NOMO-1 (cell line): ENCODE measurements around the gene TMEM8B.
A peak's percentile ranks its signal among the peaks of the same experiment; 100 is the strongest.
"Not testable (repeated sequence)": the region's sequence is repeated elsewhere in the genome, so short reads cannot be mapped to it uniquely, and the experiment has no call there.

Experiments used
- DNase-seq, 2 experiments: peaks; one replicate each; lab custom pipeline; 2025; ENCODE audit not compliant: unreplicated experiment in 2 of 2; lab: John Stamatoyannopoulos, UW

TMEM8B gene

DNA sequence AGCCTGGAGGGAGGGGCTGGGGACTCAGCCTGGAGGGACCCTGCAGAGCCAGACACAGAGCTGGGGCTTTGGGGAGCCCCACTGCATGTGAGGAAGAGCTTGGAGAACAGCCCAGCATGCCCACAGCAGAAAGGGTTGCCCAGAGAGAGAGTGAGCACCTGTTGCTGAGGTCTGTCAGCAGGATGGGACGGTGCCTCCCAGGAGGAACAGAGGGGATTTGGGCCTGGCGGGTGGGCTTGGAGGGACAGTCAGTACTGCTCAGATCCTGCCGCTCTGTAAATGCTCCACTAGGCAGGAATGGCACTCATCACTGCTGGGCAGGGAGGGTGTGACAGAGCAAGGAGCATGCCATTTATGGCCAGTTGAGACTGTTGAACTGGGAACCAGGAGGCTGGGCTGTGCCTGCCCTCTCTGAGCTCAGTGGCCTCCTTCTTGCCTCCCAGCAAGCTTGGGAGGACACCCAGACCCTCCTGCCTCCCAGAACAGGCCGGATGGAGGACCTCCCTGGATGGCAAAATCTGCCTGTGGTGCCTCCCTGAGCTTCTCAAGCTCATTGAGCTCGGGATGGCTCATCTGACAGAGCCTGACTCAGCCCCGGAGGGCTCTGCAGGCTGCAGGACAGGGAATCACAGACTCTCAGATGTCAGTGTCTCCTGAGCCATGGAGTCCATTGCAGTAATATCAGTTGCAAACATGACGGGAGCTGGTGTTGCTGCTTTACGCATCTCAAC is 76.2 kb downstream of the TMEM8B start:
- no peak for DNase-seq

DNA sequence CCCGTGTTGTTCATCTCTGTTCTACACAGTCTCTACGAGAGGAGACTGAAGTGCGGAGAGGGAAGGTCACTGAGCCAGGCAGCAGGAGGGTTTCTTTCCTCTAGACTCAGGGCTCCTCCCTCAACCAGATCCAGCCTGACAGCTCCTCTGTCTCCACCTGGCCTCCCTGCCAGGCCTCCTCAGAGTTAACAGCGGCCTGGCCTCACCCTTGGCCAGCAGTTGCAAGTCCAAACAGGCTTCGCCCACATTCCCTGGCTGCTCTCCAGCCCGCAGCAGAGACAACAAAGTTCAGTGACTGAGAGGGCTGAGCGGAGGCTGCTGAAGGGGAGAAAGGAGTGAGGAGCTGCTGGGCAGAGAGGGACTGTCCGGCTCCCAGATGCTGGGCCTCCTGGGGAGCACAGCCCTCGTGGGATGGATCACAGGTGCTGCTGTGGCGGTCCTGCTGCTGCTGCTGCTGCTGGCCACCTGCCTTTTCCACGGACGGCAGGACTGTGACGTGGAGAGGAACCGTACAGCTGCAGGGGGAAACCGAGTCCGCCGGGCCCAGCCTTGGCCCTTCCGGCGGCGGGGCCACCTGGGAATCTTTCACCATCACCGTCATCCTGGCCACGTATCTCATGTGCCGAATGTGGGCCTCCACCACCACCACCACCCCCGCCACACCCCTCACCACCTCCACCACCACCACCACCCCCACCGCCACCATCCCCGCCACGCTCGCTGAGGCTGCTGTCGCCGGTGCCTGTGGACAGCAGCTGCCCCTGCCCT is 77.1 kb downstream of the TMEM8B start, which contains the start of gene HRCT1:
Gene HRCT1 (plus strand): TSS at position 291 of the 768 bp plus-strand sequence. CDS start 86 bp downstream, at position 377.
- DNase-seq, result no peak

DNA sequence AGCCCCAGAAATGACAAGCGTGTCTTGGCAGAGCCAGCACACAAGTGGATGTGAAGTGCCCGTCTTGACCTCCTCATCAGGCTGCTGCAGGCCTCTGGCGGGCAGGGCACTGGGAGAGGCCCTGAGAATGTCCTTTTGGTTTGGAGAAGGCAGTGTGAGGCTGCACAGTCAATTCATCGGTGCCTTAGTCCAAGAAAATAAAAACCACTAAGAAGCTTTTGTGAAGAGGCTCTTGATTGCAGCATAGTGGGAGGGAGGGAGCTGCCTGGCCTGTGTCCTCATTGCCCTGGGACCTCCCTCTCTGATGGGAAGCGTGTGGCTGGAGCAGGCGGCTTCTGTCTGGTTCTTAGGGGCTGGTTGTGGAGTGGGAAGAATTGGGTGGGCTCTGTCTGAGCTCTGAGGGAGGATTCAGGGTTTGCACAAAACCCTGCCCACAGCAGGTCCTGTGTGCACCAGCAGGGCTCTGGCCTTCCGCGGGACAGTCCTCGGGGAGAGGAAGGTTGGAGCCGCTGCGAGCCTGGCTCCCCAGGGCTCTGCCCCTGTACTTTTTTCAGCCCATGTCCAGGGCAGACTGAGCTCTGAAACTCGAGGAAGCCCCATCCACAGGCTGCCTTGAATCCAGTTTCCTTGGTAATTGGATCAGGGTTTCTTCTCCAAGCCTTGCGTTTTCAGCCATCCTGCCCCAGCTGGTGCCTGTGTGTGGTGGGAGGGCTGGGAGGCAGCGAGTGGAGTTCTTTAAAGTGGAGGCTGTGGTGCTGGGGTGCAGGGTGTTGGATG is 78.1 kb downstream of the TMEM8B start:
- no peak for DNase-seq

DNA sequence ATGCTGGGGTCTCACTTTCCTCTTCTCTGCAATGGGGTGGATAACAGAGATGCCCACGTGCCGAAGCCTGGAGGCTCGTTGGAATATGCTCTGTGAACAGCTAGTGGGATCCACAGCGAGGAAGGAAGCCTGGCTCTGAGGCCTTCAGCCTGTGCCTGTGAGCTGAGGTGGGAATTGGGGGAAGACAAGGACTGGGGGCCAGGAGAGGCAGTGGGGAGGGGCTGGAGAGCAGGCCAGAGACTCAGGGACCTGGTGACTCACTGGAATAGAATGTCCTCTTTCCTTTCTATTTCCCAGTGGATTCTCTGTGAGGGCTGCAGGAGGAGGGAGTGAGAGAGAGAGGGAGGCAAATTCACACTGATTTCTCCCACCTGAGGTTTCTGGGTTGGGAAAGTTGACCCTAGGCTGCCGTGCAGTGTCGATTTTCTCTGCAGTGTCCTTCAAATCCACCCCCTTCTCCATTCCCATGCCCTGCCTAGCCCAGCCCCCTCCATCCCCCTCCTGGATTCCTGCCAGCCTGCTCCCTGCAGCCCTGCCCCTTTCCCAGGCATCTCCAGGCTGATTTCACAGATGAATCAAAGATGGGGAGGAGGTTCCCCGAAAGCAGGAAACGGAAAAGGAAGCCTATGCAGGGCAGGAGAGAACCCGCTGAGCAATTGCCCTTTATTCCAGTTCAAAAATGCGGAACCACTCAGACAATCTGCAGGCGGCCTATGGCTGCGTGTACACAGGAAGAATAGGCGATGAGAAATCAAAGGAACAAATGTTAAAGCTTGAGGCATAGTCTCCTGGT is 78.9 kb downstream of the TMEM8B start:
- DNase-seq, result peak; percentile 39 to 55

DNA sequence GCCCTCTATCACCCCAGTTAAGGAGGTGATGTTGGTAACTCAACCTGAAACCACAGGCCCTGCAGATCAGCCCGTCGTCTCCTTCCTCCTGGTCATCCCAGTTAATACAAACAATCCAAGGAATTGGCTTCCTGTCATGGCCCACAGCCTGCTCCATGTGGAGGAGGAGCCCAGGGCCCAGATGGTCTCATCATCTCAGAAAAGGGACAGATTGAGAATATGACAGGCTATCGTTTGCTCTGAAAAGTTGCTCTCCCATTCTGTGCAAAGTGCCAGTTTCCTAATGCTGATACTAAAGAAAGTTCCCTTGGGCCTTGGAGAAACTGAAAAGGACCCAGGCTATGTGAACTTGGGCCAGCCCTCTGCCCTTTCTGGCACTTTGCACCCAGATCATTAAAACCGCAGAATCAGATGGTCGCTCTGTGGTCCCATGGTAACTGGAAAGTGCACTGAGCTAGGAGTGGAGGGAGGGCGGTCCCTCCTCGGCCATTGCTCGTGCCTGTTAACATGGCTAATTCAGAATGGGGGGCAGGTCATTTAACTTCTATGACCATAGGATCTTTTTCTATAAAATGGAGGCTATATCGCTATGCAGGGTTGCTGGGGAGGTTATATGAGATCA is 79.6 kb downstream of the TMEM8B start:
- no peak for DNase-seq

DNA sequence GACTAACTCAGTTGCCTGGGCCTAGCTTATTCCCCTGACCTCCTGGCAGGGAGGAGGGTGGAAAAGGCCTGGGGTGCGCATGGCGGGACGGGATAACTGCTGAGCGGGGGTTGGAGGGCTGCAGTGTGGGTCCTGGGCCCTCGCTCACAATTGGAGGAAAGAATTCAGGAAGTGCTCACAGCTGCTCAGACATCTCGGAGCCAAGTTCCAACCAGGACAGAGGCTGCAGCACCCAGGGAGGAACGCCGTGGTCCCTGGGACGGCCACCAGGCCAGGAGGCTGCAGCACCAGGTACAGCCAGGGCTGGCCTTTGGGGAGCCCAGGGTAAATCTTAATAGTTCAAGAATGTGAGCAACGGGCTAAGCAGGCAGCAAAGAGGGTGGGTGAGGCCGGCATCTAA is 80.2 kb downstream of the TMEM8B start, which contains the start of gene SPAAR:
Gene SPAAR (plus strand): TSS at position 217 of the 400 bp plus-strand sequence. CDS start 974 bp downstream, outside the sequence.
- DNase-seq, result no peak

DNA sequence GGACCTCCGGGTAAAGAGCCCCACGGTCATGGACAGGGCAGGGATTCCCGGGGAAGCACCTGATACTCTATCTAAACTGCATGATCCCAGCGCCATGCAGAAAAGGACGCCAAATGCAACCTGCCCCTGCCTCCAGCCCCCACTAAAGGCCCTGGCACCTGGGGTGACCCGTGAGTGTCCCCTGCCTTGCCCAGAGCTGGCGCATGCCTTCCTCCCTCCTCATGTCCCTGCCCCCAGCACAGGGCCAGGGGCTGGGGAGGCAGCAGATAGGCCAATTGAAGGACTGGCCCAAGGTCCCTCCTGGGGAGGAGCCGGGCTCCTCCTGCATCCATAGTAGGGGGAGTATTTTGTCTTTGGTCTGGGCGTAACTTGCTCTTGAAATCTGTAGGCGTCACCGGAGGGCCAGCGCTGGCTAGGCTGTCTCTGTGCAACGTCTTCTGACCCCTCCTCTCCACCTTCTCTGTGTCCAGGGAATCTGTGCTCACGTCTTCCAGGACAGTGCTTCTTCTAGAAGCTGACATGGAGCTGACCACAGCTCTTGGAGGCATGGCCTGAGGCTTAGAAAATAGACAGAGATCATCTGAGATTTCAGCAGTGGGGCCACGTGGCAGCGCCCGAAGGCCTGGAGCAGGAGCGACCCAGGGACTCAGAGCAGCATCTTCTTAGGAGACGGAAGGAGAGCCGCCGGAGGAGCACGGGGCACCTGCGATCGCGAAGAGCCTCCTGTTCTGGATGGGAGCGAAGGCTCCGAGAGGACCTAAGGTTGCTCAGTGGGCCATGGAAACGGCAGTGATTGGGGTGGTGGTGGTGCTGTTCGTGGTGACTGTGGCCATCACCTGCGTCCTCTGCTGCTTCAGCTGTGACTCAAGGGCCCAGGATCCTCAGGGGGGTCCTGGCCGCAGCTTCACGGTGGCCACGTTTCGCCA is 80.9 kb downstream of the TMEM8B start:
- no peak for DNase-seq

DNA sequence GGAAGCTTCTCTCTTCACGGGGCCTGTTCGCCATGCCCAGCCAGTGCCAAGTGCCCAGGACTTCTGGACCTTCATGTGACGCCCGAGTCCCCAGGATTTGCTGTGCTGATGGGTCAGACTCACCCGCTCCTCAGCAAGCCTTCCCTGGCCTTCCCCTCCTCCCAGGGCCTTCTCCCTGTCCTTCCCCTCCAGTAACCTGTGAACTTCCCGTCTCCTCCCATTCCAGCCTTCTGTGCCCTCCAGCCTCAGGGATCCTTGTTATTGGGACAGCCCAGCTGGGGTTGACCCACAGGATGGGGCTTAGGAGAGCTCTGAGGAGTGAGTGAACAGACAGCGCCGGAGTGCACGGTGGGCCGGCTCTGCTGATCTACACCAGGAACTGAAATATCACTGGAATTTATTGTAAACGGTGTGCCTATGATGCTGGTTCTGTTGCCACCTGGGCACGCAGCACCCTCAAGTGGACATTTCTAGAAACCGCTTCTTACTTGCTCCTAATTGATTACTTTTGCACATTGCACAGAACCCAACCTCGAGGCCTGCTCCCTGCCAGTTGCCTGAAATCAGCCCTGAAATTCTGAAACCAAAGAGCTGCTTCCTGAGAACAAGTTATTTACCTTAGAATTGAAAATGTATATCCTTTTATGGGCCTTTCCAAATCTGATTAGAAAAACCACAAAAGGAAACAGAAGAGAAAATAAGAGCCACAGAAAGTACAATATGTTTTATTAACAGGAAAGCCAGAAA is 81.8 kb downstream of the TMEM8B start:
- DNase-seq, result peak; percentile 65 to 72

DNA sequence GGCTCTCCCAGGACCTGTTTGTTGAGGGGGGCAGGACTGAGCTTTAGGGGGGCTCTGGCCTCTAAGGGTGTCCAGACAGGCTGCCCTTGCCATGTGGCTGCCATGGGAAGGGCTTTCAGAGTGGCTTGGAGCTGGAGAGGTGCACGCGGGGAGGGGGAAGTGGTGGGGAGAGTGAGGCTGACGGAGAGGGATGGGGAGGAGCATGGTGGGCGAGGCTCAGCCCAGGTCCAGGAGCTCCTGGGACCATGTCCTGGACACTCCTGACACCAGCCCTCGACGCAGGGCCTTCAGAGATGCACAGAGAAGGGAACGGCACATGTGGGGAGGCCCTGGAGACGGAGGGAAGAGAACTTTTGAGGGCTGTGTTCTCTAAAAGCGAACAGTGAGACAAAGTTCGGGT is 82.7 kb downstream of the TMEM8B start:
- DNase-seq, result no peak

DNA sequence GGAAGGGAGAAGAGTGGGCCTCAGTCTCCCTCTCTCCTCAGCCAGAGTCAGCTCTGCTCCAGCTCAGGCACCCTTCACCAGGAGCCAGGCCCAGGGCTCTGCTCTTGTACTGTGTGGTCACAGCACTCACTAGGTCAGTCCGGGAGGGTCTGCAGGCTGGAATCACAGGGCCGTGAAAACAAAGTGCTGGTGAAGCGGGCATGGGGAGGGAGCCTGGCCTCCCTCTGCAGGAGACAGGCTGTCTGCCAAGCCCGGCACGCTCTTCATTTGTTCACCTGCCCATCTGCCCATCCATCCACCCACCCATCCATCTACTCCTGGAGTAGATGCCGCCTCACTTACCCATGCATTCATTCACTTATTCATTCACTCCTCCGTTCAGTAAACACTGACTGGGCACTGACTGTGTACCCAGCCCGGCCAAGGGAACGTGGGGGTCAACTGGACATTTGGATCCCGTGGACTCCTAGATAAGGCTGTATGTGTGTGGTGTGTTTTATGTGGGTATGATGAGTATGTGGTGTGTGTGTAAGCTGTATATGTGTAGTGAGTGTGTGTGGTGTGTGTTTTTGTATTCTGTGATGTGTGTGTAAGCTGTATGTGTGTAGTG is 83.9 kb downstream of the TMEM8B start:
- DNase-seq, result no peak

DNA sequence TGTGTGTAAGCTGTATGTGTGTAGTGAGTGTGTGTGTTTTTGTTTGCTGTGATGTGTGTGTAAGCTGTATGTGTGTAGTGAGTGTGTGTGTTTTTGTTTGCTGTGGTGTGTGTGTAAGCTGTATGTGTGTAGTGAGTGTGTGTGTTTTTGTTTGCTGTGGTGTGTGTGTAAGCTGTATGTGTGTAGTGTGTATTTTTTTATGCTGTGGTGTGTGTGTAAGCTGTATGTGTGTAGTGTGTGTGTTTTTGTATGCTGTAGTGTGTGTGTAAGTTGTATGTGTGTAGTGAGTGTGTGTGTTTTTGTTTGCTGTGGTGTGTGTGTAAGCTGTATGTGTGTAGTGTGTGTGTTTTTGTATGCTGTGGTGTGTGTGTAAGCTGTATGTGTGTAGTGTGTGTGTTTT is 84.4 kb downstream of the TMEM8B start:
- not testable (repeated sequence) for DNase-seq

DNA sequence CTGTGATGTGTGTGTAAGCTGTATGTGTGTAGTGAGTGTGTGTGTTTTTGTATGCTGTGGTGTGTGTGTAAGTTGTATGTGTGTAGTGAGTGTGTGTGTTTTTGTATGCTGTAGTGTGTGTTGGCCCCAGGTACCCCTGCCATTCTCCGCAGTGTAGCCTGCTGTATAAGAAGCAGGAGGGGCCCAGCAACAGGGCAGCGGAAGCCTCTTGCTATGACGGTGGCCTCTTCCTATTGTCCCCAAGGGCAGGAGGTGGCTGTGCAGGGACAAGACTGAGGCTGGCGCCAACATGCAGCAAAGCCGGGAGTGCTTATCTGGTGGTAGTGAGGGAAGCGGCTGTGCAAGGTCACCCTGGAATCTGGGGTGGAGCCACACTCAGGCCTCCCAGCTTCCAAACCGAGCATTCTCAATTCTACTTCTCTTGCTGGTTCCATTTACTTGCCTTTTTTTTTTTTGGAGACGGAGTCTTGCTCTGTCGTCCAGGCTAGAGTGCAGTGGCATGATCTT is 85.3 kb downstream of the TMEM8B start:
- no peak for DNase-seq
